RWPE2 (cell line): ENCODE results near the gene KCNA2.

ENCODE experiments used
- ATAC-seq: fragments of 200-7000 bp; cut with Tn5 transposase; 3 replicates; pipeline ENCODE4 v1.9.1; 2021; ENCODE audit warnings: low read depth
- DNase-seq: peaks from one replicate; pipeline ENCODE4 v3.0.0-alpha.2; 2020; ENCODE audit warnings: low spot score
- H3K27ac ChIP-seq: fragments of 450-650 bp; 2 replicates; pipeline ENCODE4 v1.5.1; 2017; ENCODE audit warnings: mild to moderate bottlenecking; ENCODE audit not compliant: poor library complexity, severe bottlenecking
- H3K27me3 ChIP-seq: fragments of 250-450 bp; sonication (Bioruptor Pico); 2 replicates; pipeline ENCODE4 v1.5.1; 2021; ENCODE audit warnings: mild to moderate bottlenecking, moderate library complexity; ENCODE audit not compliant: insufficient read depth, poor library complexity, severe bottlenecking
- H3K36me3 ChIP-seq: fragments of 250-450 bp; sonication (Bioruptor Pico); 2 replicates; pipeline ENCODE4 v1.5.1; 2020; ENCODE audit warnings: low read depth, mild to moderate bottlenecking, moderate library complexity
- H3K4me1 ChIP-seq: fragments of 250-450 bp; sonication (Bioruptor Pico); 2 replicates; pipeline ENCODE4 v1.5.1; 2021; ENCODE audit warnings: mild to moderate bottlenecking, moderate library complexity; ENCODE audit not compliant: insufficient read depth, poor library complexity, severe bottlenecking
- H3K4me3 ChIP-seq: fragments of 250-450 bp; sonication (Bioruptor Pico); 2 replicates; pipeline ENCODE4 v1.5.1; 2021; ENCODE audit warnings: mild to moderate bottlenecking, moderate library complexity; ENCODE audit not compliant: severe bottlenecking
- H3K9me3 ChIP-seq: fragments of 250-450 bp; sonication (Bioruptor Pico); 2 replicates; pipeline ENCODE4 v1.5.1; 2021; ENCODE audit warnings: mild to moderate bottlenecking, moderate library complexity; ENCODE audit not compliant: severe bottlenecking
- TF ChIP-seq, protein P1 (sequence below): fragments of 450-650 bp; IDR thresholded peaks from one replicate; pipeline ENCODE4 v1.5.1; 2017; ENCODE audit warnings: mild to moderate bottlenecking, moderate library complexity; ENCODE audit not compliant: poor library complexity, severe bottlenecking

Gene KCNA2

DNA sequence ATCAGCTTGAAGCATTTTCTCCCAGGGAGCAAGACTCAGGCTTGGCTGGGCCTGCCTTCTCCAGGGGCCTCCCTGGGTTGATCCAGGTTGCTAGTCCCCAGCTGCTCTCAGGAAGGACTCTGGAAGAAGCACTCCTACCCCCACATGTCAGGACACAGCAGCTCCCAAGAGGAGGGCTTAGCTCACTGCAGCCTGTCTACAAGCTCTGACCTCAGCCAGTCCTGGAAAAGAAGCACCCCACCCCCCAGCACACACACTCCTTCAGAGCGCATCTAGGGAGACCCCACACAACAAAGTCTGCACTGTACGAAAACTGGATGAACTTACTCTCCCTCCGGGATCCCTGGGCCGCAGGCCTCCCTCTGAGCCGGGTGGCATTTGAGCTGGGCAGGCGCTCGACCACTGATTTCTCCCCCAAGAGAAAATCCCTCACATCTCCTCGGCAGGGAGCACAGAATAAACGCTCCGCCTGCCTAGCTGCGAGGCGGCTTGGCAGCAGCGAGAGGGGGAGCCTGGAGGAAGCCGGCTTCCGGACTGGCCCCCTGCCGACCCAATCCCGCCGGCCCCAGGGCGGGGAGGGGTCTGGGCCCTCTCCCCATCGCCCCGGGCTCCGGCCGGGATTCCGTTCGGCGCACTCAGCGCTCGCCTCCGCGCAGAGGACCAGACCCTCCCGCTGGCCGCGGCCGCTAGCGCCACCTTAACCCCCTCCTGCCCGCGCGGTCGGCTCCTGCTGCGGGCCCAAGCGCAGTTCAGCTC is at the start of gene KCNA2:
Gene KCNA2 (minus strand): TSS at position 458 of the 756 bp plus-strand sequence. CDS start 1,576 bp downstream, outside the sequence.
- Histone ChIP-seq H3K27me3 (peaks cover 58% of the 10 kb centered on the region), H3K4me3 (peak within 1 kb of the TSS; percentile 15), H3K9me3 (no peaks in the 10 kb centered on the region), H3K4me1 (no peaks in the 10 kb centered on the region), H3K36me3 (no peaks in the 10 kb centered on the region), H3K27ac (no peak within 1 kb of the TSS)
- TF ChIP-seq, protein P1, sequence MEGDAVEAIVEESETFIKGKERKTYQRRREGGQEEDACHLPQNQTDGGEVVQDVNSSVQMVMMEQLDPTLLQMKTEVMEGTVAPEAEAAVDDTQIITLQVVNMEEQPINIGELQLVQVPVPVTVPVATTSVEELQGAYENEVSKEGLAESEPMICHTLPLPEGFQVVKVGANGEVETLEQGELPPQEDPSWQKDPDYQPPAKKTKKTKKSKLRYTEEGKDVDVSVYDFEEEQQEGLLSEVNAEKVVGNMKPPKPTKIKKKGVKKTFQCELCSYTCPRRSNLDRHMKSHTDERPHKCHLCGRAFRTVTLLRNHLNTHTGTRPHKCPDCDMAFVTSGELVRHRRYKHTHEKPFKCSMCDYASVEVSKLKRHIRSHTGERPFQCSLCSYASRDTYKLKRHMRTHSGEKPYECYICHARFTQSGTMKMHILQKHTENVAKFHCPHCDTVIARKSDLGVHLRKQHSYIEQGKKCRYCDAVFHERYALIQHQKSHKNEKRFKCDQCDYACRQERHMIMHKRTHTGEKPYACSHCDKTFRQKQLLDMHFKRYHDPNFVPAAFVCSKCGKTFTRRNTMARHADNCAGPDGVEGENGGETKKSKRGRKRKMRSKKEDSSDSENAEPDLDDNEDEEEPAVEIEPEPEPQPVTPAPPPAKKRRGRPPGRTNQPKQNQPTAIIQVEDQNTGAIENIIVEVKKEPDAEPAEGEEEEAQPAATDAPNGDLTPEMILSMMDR: no peak
- peak; percentile 58 for ATAC-seq
- no peak for DNase-seq

DNA sequence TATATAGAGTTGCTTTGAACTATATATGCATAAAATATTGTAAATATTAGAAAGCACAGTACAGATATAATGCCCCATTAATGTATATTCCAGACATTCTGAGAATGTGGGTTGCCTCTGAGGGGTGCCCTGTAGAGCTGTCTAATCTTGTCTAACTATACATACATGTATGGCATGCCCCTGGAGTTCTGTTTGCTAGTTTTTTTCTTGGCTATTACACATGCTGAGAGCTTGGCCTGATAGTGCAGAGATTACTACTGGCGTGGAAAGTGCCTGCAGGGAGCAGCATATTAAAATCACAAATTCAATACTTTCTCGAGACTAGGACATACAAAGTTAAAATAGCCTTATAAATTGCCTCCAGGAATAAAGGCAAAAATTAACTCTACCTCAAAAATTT is 44.5 kb upstream of the KCNA2 start:
- Histone ChIP-seq H3K27ac (no peak overlapping the region), H3K27me3 (peaks cover 31% of the 10 kb centered on the region), H3K36me3 (no peaks in the 10 kb centered on the region), H3K4me1 (peaks cover 6% of the 10 kb centered on the region), H3K9me3 (no peaks in the 10 kb centered on the region), H3K4me3 (no peak overlapping the region)
- ATAC-seq (no peak), DNase-seq (no peak)
- TF ChIP-seq, protein P1: no peak

DNA sequence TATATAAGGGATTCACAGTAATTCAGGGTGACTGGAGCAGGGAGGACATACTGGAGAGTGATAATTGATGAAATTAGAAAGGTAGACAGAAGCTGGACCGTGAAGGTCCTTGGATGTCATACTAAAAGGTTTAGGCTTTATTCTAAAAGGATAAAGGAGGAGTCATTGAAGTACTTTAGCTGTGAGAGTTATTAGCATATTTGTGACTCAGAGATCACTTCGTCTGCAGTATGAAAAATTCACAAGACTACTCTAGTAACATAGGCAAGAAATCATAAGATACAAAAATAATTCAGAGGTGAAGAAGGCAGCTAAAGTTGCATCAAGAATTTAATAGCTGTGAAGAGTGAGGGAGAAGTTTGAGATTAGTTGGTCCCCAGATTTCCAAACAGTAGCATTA is 42.3 kb upstream of the KCNA2 start:
- Histone ChIP-seq H3K36me3 (no peaks in the 10 kb centered on the region), H3K27ac (no peak overlapping the region), H3K4me1 (peaks cover 7% of the 10 kb centered on the region), H3K4me3 (no peak overlapping the region), H3K9me3 (no peaks in the 10 kb centered on the region), H3K27me3 (peaks cover 10% of the 10 kb centered on the region)
- TF ChIP-seq, protein P1: no peak
- ATAC-seq: no peak
- no peak for DNase-seq

DNA sequence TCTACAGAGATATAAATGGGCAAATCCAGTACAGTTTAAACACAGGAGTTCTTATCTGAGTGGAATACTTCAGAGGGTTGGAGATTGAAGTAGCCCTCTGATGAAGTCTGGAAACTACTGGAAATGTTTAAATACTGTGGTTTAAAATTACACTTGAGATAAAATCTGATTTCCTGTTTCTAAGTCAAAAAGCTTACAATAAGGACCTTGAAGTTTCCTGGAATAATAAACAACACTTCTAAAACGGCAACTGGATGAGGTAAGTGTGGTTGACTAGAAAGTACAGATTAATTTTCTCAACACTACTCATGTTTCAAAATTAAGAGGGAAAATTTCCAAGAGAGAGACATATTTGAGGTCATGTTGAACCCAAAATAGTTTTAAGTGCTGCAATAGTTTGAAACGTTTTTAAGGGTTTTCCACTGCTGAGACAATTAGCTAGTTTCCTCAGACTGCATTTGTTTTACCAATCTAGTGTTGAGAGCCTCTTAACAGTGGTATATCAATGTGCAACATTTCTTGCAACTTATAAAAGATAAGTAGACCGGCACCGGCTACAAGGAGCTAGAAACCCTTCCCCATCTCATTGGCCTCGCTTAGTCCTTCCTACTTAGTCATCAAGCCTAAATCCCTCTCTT is 41.2 kb upstream of the KCNA2 start:
- Histone ChIP-seq H3K4me3 (no peak overlapping the region), H3K4me1 (peaks cover 7% of the 10 kb centered on the region), H3K9me3 (no peaks in the 10 kb centered on the region), H3K27me3 (peaks cover 6% of the 10 kb centered on the region), H3K36me3 (no peaks in the 10 kb centered on the region), H3K27ac (no peak overlapping the region)
- DNase-seq: no peak
- ATAC-seq: no peak
- TF ChIP-seq, protein P1: no peak
